NCI-H526 (cell line): ENCODE measurements around the gene CCDC38.
A peak's percentile ranks its signal among the peaks of the same experiment; 100 is the strongest.

Experiments used
- DNase-seq, 2 experiments: peaks; one replicate each; lab custom pipeline; 2025; lab: John Stamatoyannopoulos, UW

Gene CCDC38

GRCh38 chr12:95962222-95962621, 19.8 kb upstream of the CCDC38 start:
- peak in 1 of 2 experiments; percentile 17 for DNase-seq

- DNase-seq, result no peak
These were observed 17.8 kb upstream of the CCDC38 start for GRCh38 chr12:95960241-95960640.

GRCh38 chr12:95959107-95959506, 16.7 kb upstream of the CCDC38 start:
- DNase-seq, result peak in 1 of 2 experiments; percentile 37

- DNase-seq, result no peak
These were observed 14.2 kb upstream of the CCDC38 start for GRCh38 chr12:95956557-95957145.

- no peak for DNase-seq
These were observed 13.2 kb upstream of the CCDC38 start for GRCh38 chr12:95955549-95956159.

- no peak for DNase-seq
These were observed 10.6 kb upstream of the CCDC38 start for GRCh38 chr12:95953000-95953399.

- no peak for DNase-seq
These were observed 9.1 kb upstream of the CCDC38 start for GRCh38 chr12:95951515-95951914.

- DNase-seq, result peak in 1 of 2 experiments; percentile 16
These were observed 7.2 kb upstream of the CCDC38 start for GRCh38 chr12:95949477-95950206.

- DNase-seq, result no peak
These were observed 1.8 kb upstream of the CCDC38 start for GRCh38 chr12:95944108-95944704.

- DNase-seq, result peak; percentile 24 to 73
These were observed 972 bp upstream of the CCDC38 start, which contains the start of gene AMDHD1 for GRCh38 chr12:95943330-95943842. AMDHD1 (plus strand) TSS chr12:95943331; CDS start chr12:95943399, 68 bp downstream.

- peak in 1 of 2 experiments; percentile 47 for DNase-seq
These were observed 302 bp downstream of the CCDC38 start for GRCh38 chr12:95942101-95942523.

- DNase-seq, result no peak
These were observed 1.9 kb downstream of the CCDC38 start for GRCh38 chr12:95940514-95940913.

- DNase-seq, result no peak
These were observed 20.2 kb downstream of the CCDC38 start for GRCh38 chr12:95922231-95922630.

GRCh38 chr12:95919110-95919509, 23.3 kb downstream of the CCDC38 start:
- DNase-seq, result no peak

GRCh38 chr12:95918194-95918993, 24.0 kb downstream of the CCDC38 start:
- peak; percentile 59 to 69 for DNase-seq

GRCh38 chr12:95909871-95910270, 32.5 kb downstream of the CCDC38 start:
- DNase-seq, result no peak

GRCh38 chr12:95908573-95908972, 33.8 kb downstream of the CCDC38 start:
- no peak for DNase-seq

GRCh38 chr12:95898081-95898480, 44.3 kb downstream of the CCDC38 start:
- DNase-seq, result no peak

GRCh38 chr12:95896846-95897245, 45.6 kb downstream of the CCDC38 start:
- no peak for DNase-seq

- peak; percentile 76 to 77 for DNase-seq
These were observed 51.5 kb downstream of the CCDC38 start for GRCh38 chr12:95890958-95891357.

GRCh38 chr12:95887311-95887710, 55.1 kb downstream of the CCDC38 start:
- DNase-seq, result no peak

GRCh38 chr12:95884998-95885397, 57.4 kb downstream of the CCDC38 start:
- DNase-seq, result no peak
